Astrocyte (in vitro differentiated cells and primary cell): ENCODE data around the gene RGPD3. TPM values are rescaled to one million over a fixed set of nuclear protein-coding genes. Genes with fewer than 3 reads are reported as not detected.
"Not testable (repeated sequence)": the region's sequence is repeated elsewhere in the genome, so short reads cannot be mapped to it uniquely, and the experiment has no call there.

Source experiments
- DNase-seq: peaks from one replicate; pipeline ENCODE4 v3.0.0-alpha.2; 2010; ENCODE audit warnings: low read depth
- FAIRE-seq: peaks from 2 replicates; lab custom pipeline; 2011; peaks lifted over from hg19 to GRCh38; lab: Jason Lieb, UNC
- H2AFZ ChIP-seq: 2 replicates; pipeline ENCODE4 v1.6.0; 2012; ENCODE audit warnings: low read depth, low read length, inconsistent platforms
- H3K27ac ChIP-seq: 2 replicates; pipeline ENCODE4 v1.5.1; 2011; ENCODE audit warnings: low read depth, low read length, inconsistent platforms
- H3K27me3 ChIP-seq: 2 replicates; pipeline ENCODE4 v1.6.0; 2011; ENCODE audit warnings: low read length, inconsistent platforms; ENCODE audit not compliant: insufficient read depth
- H3K36me3 ChIP-seq: 2 replicates; pipeline ENCODE4 v1.5.1; 2011; ENCODE audit warnings: low read length, inconsistent platforms; ENCODE audit not compliant: insufficient read depth
- H3K4me1 ChIP-seq: 2 replicates; pipeline ENCODE4 v1.5.1; 2011; ENCODE audit warnings: low read length, inconsistent platforms; ENCODE audit not compliant: insufficient read depth
- H3K4me2 ChIP-seq: 2 replicates; pipeline ENCODE4 v1.6.0; 2012; ENCODE audit warnings: low read length, inconsistent platforms
- H3K4me3 ChIP-seq: 2 replicates; pipeline ENCODE4 v1.5.1; 2011; ENCODE audit warnings: low read depth, mild to moderate bottlenecking, low read length, inconsistent platforms; ENCODE audit not compliant: insufficient read depth
- H3K79me2 ChIP-seq: 2 replicates; pipeline ENCODE4 v1.6.0; 2012; ENCODE audit warnings: mild to moderate bottlenecking, low read length, inconsistent platforms; ENCODE audit not compliant: insufficient read depth
- H3K9ac ChIP-seq: 2 replicates; pipeline ENCODE4 v1.6.0; 2012; ENCODE audit warnings: mild to moderate bottlenecking, low read length, inconsistent platforms
- H3K9me3 ChIP-seq: 2 replicates; pipeline ENCODE4 v1.5.1; 2012; ENCODE audit warnings: low read depth, mild to moderate bottlenecking, low read length, inconsistent platforms; ENCODE audit not compliant: insufficient read depth
- H4K20me1 ChIP-seq: 2 replicates; pipeline ENCODE4 v1.6.0; 2012; ENCODE audit warnings: low read length, inconsistent platforms; ENCODE audit not compliant: insufficient read depth
- H3K27ac Mint-ChIP-seq: one replicate; pipeline ENCODE4 v1.8.0; 2021; ENCODE audit warnings: mild to moderate bottlenecking, mixed read lengths; ENCODE audit not compliant: unreplicated experiment
- H3K27me3 Mint-ChIP-seq: one replicate; pipeline ENCODE4 v1.8.0; 2021; ENCODE audit warnings: low read depth, mixed read lengths; ENCODE audit not compliant: unreplicated experiment
- H3K36me3 Mint-ChIP-seq: one replicate; pipeline ENCODE4 v1.8.0; 2021; ENCODE audit warnings: low read depth, mixed read lengths; ENCODE audit not compliant: unreplicated experiment
- H3K4me1 Mint-ChIP-seq: one replicate; pipeline ENCODE4 v1.8.0; 2021; ENCODE audit warnings: low read depth, mixed read lengths; ENCODE audit not compliant: unreplicated experiment
- H3K4me3 Mint-ChIP-seq: one replicate; pipeline ENCODE4 v1.8.0; 2021; ENCODE audit warnings: mild to moderate bottlenecking, moderate library complexity, mixed read lengths; ENCODE audit not compliant: unreplicated experiment
- H3K9me3 Mint-ChIP-seq: one replicate; pipeline ENCODE4 v1.8.0; 2021; ENCODE audit warnings: mild to moderate bottlenecking, mixed read lengths; ENCODE audit not compliant: unreplicated experiment
- CTCF ChIP-seq: IDR thresholded peaks from 2 replicates; pipeline ENCODE4 v1.5.1; 2011; ENCODE audit warnings: low read depth, mild to moderate bottlenecking, inconsistent platforms, low read length, moderate library complexity; ENCODE audit not compliant: insufficient read depth
- EZH2 ChIP-seq: IDR thresholded peaks from 2 replicates; pipeline ENCODE4 v1.6.1; 2012; ENCODE audit warnings: mild to moderate bottlenecking, low read length, inconsistent platforms; ENCODE audit not compliant: insufficient read depth
- total RNA-seq: library from RNA; stranded (reverse); gene quantifications from 2 replicates; pipeline ENCODE4 v1.2.1, GENCODE V29; 2021

RGPD3 gene
- total RNA-seq, 1 donor from 2014 or later = 0.16 TPM

- H3K4me3 Mint-ChIP-seq, H3K27me3 Mint-ChIP-seq, H3K4me1 ChIP-seq, H2AFZ ChIP-seq, H3K9me3 Mint-ChIP-seq, H3K9ac ChIP-seq, H3K36me3 ChIP-seq, FAIRE-seq, H3K27ac Mint-ChIP-seq, DNase-seq, H3K27ac ChIP-seq, H3K36me3 Mint-ChIP-seq, H3K9me3 ChIP-seq, H3K27me3 ChIP-seq, H3K4me3 ChIP-seq, H3K79me2 ChIP-seq, H3K4me1 Mint-ChIP-seq, H3K4me2 ChIP-seq, H4K20me1 ChIP-seq: not testable (repeated sequence)
These were observed 88.6 kb downstream of the RGPD3 start for GRCh38 chr2:106379567-106379966.

GRCh38 chr2:106369182-106369581, 99.0 kb downstream of the RGPD3 start:
- H3K27me3 Mint-ChIP-seq, H3K9me3 ChIP-seq, H3K4me2 ChIP-seq, H3K9ac ChIP-seq, H3K27ac ChIP-seq, H3K4me1 ChIP-seq, H3K4me3 ChIP-seq, H3K9me3 Mint-ChIP-seq, H4K20me1 ChIP-seq, FAIRE-seq, H3K4me3 Mint-ChIP-seq, H3K4me1 Mint-ChIP-seq, H2AFZ ChIP-seq, H3K36me3 ChIP-seq, H3K36me3 Mint-ChIP-seq, H3K79me2 ChIP-seq, H3K27ac Mint-ChIP-seq, H3K27me3 ChIP-seq, DNase-seq: not testable (repeated sequence)

- H3K27ac ChIP-seq = no peak overlapping the region
- FAIRE-seq (no peak), DNase-seq (no peak)
- no peak overlapping the region for H3K4me3 Mint-ChIP-seq
- no peak overlapping the region for H3K4me3 ChIP-seq
- no peaks in the 10 kb centered on the region for H3K79me2 ChIP-seq
- H3K9me3 ChIP-seq = no peaks in the 10 kb centered on the region
- H3K36me3 Mint-ChIP-seq = no peaks in the 10 kb centered on the region
- peaks cover 6% of the 10 kb centered on the region for H3K27me3 Mint-ChIP-seq
- no peak for TF ChIP-seq CTCF
- TF ChIP-seq EZH2 = no peak
- H3K4me2 ChIP-seq = no peak overlapping the region
- H3K27me3 ChIP-seq = no peaks in the 10 kb centered on the region
- no peak overlapping the region for H3K9ac ChIP-seq
- H3K9me3 Mint-ChIP-seq = peaks cover 4% of the 10 kb centered on the region
- no peaks in the 10 kb centered on the region for H4K20me1 ChIP-seq
- H2AFZ ChIP-seq = no peak overlapping the region
- H3K4me1 Mint-ChIP-seq = no peaks in the 10 kb centered on the region
- no peak overlapping the region for H3K27ac Mint-ChIP-seq
- no peaks in the 10 kb centered on the region for H3K36me3 ChIP-seq
- H3K4me1 ChIP-seq = no peaks in the 10 kb centered on the region
These were observed 101.9 kb downstream of the RGPD3 start for GRCh38 chr2:106366204-106366885.
